Effector memory CD4-positive, alpha-beta T cell (primary cell): ENCODE data around the gene ERCC2.

Source experiments
- DNase-seq, 3 donors: peaks; one replicate each; pipeline ENCODE4 v3.0.0-alpha.2; 2020
- H3K27ac ChIP-seq: 2 replicates; pipeline ENCODE4 v1.7.0; 2013; ENCODE audit warnings: mild to moderate bottlenecking, low read length, moderate library complexity; ENCODE audit not compliant: insufficient read depth, poor library complexity, severe bottlenecking
- H3K27me3 ChIP-seq: replicated peaks from 2 replicates; pipeline ENCODE4 v1.7.0; 2013; ENCODE audit warnings: mild to moderate bottlenecking, low read length; ENCODE audit not compliant: insufficient read depth, control insufficient read depth, poor library complexity, severe bottlenecking
- H3K36me3 ChIP-seq: 2 replicates; pipeline ENCODE4 v1.7.0; 2013; ENCODE audit warnings: mild to moderate bottlenecking, low read length, moderate library complexity; ENCODE audit not compliant: control insufficient read depth, insufficient read depth
- H3K4me1 ChIP-seq: 2 replicates; pipeline ENCODE4 v1.7.0; 2013; ENCODE audit warnings: low read length, mild to moderate bottlenecking; ENCODE audit not compliant: control insufficient read depth, insufficient read depth, poor library complexity, severe bottlenecking
- H3K4me3 ChIP-seq: 2 replicates; pipeline ENCODE4 v1.7.0; 2013; ENCODE audit warnings: low read length, low read depth, mild to moderate bottlenecking; ENCODE audit not compliant: insufficient read depth, poor library complexity, severe bottlenecking
- H3K9me3 ChIP-seq: 2 replicates; pipeline ENCODE4 v1.7.0; 2013; ENCODE audit warnings: mild to moderate bottlenecking, low read length, moderate library complexity; ENCODE audit not compliant: control insufficient read depth

The ERCC2 gene

GRCh38 chr19:45402298-45403061 is 32.1 kb upstream of the ERCC2 start:
- no peak overlapping the region for H3K4me3 ChIP-seq
- peaks cover 40% of the 10 kb centered on the region for H3K4me1 ChIP-seq
- H3K36me3 ChIP-seq = no peaks in the 10 kb centered on the region
- no peak for DNase-seq
- no peaks in the 10 kb centered on the region for H3K9me3 ChIP-seq
- H3K27ac ChIP-seq = no peak overlapping the region
- H3K27me3 ChIP-seq = peaks cover 14% of the 10 kb centered on the region

- H3K27me3 ChIP-seq = peaks cover 14% of the 10 kb centered on the region
Observed at GRCh38 chr19:45401815-45402214, 31.4 kb upstream of the ERCC2 start.

GRCh38 chr19:45400192-45400591 is 29.8 kb upstream of the ERCC2 start:
- peaks cover 21% of the 10 kb centered on the region for H3K4me1 ChIP-seq
- H3K4me3 ChIP-seq = no peak overlapping the region
- H3K27ac ChIP-seq = no peak overlapping the region
- H3K9me3 ChIP-seq = no peaks in the 10 kb centered on the region
- H3K36me3 ChIP-seq = no peaks in the 10 kb centered on the region
- no peak for DNase-seq
- H3K27me3 ChIP-seq = peaks cover 14% of the 10 kb centered on the region

More at GRCh38 chr19:45401815-45402214, 31.4 kb upstream of the ERCC2 start:
- Histone ChIP-seq H3K9me3 (no peaks in the 10 kb centered on the region), H3K4me1 (peaks cover 36% of the 10 kb centered on the region), H3K4me3 (no peak overlapping the region), H3K27ac (no peak overlapping the region), H3K36me3 (no peaks in the 10 kb centered on the region)
- no peak for DNase-seq

GRCh38 chr19:45395821-45396617 is 25.6 kb upstream of the ERCC2 start:
- Histone ChIP-seq H3K36me3 (no peaks in the 10 kb centered on the region), H3K27me3 (no peaks in the 10 kb centered on the region), H3K9me3 (no peaks in the 10 kb centered on the region), H3K27ac (no peak overlapping the region), H3K4me3 (no peak overlapping the region), H3K4me1 (peaks cover 9% of the 10 kb centered on the region)
- no peak for DNase-seq

- Histone ChIP-seq H3K9me3 (no peaks in the 10 kb centered on the region), H3K4me1 (no peaks in the 10 kb centered on the region), H3K27ac (no peak overlapping the region), H3K4me3 (no peak overlapping the region), H3K27me3 (no peaks in the 10 kb centered on the region), H3K36me3 (no peaks in the 10 kb centered on the region)
- no peak for DNase-seq
Observed at GRCh38 chr19:45391871-45392665, 21.7 kb upstream of the ERCC2 start.

- Histone ChIP-seq H3K36me3 (no peaks in the 10 kb centered on the region), H3K27ac (no peak overlapping the region), H3K4me3 (no peak overlapping the region), H3K9me3 (no peaks in the 10 kb centered on the region), H3K4me1 (no peaks in the 10 kb centered on the region), H3K27me3 (no peaks in the 10 kb centered on the region)
- DNase-seq = no peak
Observed at GRCh38 chr19:45391346-45391745, 21.0 kb upstream of the ERCC2 start.

GRCh38 chr19:45385392-45386221 is 15.2 kb upstream of the ERCC2 start:
- no peak overlapping the region for H3K4me3 ChIP-seq
- DNase-seq = no peak
- H3K36me3 ChIP-seq = no peaks in the 10 kb centered on the region
- H3K4me1 ChIP-seq = no peaks in the 10 kb centered on the region
- no peak overlapping the region for H3K27ac ChIP-seq
- H3K27me3 ChIP-seq = peaks cover 16% of the 10 kb centered on the region
- H3K9me3 ChIP-seq = no peaks in the 10 kb centered on the region

GRCh38 chr19:45382426-45382825 is 12.1 kb upstream of the ERCC2 start:
- no peak for DNase-seq
- Histone ChIP-seq H3K9me3 (no peaks in the 10 kb centered on the region), H3K27ac (no peak overlapping the region), H3K27me3 (peaks cover 16% of the 10 kb centered on the region), H3K4me3 (no peak overlapping the region), H3K4me1 (no peaks in the 10 kb centered on the region), H3K36me3 (no peaks in the 10 kb centered on the region)

- no peak overlapping the region for H3K4me3 ChIP-seq
- no peak overlapping the region for H3K27ac ChIP-seq
- peaks cover 5% of the 10 kb centered on the region for H3K27me3 ChIP-seq
- H3K4me1 ChIP-seq = no peaks in the 10 kb centered on the region
- no peaks in the 10 kb centered on the region for H3K36me3 ChIP-seq
- DNase-seq = no peak
- no peaks in the 10 kb centered on the region for H3K9me3 ChIP-seq
Observed at GRCh38 chr19:45380107-45380506, 9.7 kb upstream of the ERCC2 start.
